Endometrial microvascular endothelial cells (primary cell): ENCODE data around the gene ACSL5. TPM values are rescaled to one million over a fixed set of nuclear protein-coding genes. Genes with fewer than 3 reads are reported as not detected.

Experiments
- in situ Hi-C: cut with HindIII; loops from 2 replicates; pipeline ENCODE4 v1.10.0; 2017; ENCODE audit warnings: low sequenced_read_pairs, low pct_unique_long_range_greater_than_20kb; ENCODE audit errors: inconsistent ontology term
- total RNA-seq: library from RNA; depleted of rRNA; stranded (reverse); fragments of >200 nt; gene quantifications from one replicate; pipeline ENCODE4 v1.2.3, GENCODE V29; 2015; ENCODE audit errors: inconsistent ontology term

ACSL5 gene, protein sequence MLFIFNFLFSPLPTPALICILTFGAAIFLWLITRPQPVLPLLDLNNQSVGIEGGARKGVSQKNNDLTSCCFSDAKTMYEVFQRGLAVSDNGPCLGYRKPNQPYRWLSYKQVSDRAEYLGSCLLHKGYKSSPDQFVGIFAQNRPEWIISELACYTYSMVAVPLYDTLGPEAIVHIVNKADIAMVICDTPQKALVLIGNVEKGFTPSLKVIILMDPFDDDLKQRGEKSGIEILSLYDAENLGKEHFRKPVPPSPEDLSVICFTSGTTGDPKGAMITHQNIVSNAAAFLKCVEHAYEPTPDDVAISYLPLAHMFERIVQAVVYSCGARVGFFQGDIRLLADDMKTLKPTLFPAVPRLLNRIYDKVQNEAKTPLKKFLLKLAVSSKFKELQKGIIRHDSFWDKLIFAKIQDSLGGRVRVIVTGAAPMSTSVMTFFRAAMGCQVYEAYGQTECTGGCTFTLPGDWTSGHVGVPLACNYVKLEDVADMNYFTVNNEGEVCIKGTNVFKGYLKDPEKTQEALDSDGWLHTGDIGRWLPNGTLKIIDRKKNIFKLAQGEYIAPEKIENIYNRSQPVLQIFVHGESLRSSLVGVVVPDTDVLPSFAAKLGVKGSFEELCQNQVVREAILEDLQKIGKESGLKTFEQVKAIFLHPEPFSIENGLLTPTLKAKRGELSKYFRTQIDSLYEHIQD
- 89.1 TPM for total RNA-seq

- in situ Hi-C loops: no loop called here
Observed at GRCh38 chr10:112373912-112374338, at the start of gene ACSL5. ACSL5 (plus strand) TSS chr10:112374116; CDS start chr10:112394947, 20,831 bp downstream.

- in situ Hi-C loops: no loop called here
Observed at GRCh38 chr10:112327678-112328077, 46.2 kb upstream of the ACSL5 start.

GRCh38 chr10:112330162-112330561, 43.8 kb upstream of the ACSL5 start:
- in situ Hi-C loops: no loop called here

- in situ Hi-C loops: no loop called here
Observed at GRCh38 chr10:112330607-112331160, 43.2 kb upstream of the ACSL5 start.

DNA sequence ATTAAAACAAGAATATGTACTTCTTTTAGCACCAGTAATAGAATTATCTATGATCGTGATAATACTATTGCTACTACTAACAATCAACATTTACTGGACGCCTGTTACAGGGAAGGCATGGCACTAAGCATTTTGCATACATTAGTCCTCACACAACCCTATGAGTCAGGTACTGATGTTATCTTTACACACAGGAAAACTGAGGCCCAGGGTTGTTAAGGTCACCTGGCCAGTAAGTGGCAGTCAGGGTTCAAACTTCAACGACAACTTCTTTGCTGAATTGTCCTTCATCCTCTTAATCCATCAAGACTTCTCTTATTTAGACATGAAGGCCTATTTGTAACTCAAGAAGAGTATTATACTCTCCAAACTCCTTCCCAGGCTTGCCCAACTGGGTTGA, 41.9 kb upstream of the ACSL5 start:
- in situ Hi-C loops: no loop called here

DNA sequence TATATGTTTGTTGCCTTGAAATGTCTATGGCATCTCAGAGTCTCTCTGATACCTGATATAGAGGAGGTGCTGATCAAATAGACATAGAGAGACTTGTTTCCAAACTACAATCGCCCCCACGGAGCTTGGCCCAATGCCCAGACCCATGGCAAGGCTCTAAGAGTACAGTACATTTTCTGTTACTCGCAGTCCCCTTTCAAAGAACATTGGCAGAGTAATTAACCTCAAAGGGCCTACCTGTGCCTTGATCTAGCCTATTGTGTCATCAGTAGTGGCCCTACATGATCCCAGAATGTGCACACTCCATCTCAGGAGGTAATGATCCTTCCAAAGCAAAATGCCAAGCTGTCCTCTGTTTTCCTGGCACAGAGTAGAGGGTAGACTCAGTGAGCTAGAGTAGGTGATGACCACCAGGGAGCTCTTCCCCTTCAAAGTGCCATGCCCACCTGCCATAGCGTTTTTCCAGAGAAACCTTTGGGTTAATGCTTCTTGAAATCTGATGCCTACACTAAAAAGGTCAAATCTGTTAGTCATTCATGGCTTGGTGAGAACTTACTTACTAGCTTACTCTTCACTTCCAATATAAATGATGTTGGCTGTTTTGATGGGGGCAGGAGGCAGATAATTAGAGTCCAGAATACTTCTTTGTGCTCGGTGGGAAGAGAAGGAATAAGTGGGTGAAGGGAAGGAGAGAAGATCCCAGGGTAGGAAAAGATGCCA, 41.2 kb upstream of the ACSL5 start:
- in situ Hi-C loops: no loop called here

DNA sequence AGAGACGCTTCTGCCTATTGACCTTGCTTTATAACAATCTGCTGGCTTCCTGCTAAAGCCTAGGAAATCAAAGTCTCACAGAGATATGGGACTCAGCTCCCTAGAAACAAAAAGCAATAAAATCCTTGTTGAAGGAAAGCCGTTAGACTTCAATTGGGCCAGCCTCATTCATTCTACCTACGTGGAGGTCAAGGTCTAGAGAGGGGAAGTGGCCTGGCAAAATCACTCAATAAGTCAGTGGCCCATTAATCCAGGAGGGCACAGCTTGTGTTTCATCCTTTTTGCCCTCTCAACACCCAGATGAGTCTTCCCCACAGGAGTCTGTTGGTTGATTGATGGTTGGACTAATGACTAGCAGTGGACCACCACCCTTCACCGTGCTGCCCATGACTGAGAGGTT, 40.5 kb upstream of the ACSL5 start:
- in situ Hi-C loops: no loop called here

GRCh38 chr10:112335111-112335867, 38.6 kb upstream of the ACSL5 start:
- in situ Hi-C loops: no loop called here

GRCh38 chr10:112335868-112336265, 38.0 kb upstream of the ACSL5 start:
- in situ Hi-C loops: no loop called here

GRCh38 chr10:112336556-112337201, 37.2 kb upstream of the ACSL5 start:
- in situ Hi-C loops: no loop called here

GRCh38 chr10:112338957-112339356, 35.0 kb upstream of the ACSL5 start:
- in situ Hi-C loops: no loop called here

- in situ Hi-C loops: no loop called here
Observed at GRCh38 chr10:112340601-112341000, 33.3 kb upstream of the ACSL5 start.

- in situ Hi-C loops: no loop called here
Observed at GRCh38 chr10:112343056-112343806, 30.7 kb upstream of the ACSL5 start.

DNA sequence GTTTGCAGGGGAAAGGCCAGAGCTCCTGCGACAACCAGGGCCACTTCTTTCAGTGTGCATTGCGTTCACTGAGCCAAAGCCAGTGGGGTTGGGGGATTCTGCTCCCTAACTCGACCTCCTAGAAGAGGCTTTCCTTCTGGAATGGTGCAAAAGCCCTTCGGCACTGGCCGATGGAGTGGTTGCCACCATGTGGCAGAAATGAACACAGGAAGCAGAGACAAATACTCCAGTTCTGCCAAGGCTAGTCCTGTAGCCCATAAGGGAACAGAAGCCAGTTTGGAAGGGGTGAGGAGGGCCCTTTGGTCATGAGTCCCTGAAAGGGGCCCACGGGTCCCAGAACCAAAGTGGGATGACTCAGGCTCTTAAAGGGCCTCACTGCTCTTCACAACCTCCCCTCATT, 29.7 kb upstream of the ACSL5 start:
- in situ Hi-C loops: no loop called here

DNA sequence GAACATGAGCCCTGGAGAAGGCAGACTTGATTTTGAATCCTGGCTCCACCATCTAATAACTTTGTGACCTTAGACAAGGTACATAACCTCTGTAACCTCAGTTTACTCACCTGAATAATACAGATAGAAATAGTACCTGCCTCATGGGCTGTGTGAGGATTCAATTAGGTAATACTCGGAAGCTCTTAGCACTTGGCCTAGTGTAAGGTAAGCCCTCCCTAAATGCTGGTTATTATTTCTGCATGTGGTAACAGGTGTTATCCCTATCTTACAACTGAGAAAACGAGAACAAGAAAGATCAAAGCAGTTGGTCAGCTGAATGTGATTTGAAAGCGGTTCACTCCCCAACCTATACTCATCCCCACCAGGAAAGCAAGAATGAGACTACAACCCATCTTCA, 28.7 kb upstream of the ACSL5 start:
- in situ Hi-C loops: no loop called here

- in situ Hi-C loops: no loop called here
Observed at GRCh38 chr10:112345743-112346142, 28.2 kb upstream of the ACSL5 start.

DNA sequence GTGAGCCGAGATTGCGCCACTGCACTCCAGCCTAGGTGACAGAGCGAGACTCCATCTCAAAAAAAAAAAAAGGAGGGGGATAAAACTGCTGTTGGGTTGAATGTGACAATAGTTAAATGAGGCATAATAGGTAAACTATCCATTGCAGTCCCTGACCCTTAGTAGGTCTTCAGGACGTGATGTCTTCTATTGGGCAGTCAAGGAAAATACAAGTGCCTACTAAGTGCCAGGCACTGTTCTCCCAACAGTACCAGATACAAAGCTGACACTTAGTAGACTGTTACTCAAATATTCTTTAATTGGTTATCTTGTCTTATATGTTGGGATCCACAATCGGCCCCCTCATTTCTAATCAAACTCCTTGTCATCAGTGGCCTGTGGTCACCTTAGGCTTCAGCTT, 27.1 kb upstream of the ACSL5 start:
- in situ Hi-C loops: no loop called here
